GM23248 (cell line): ENCODE results near the gene PRG2.

Source experiments
- EZH2 ChIP-seq: fragments of 200-600 bp; sonication (generic); IDR thresholded peaks from 2 replicates; pipeline ENCODE4 v1.6.1; 2018; ENCODE audit warnings: antibody characterized with exemption, mild to moderate bottlenecking; ENCODE audit not compliant: insufficient read depth, poor library complexity, severe bottlenecking
- EZH2phosphoT487 ChIP-seq: fragments of 200-600 bp; sonication (generic); IDR thresholded peaks from 2 replicates; pipeline ENCODE4 v1.6.1; 2018; ENCODE audit warnings: antibody characterized with exemption, moderate library complexity, mild to moderate bottlenecking, low read depth; ENCODE audit not compliant: insufficient read depth

DNA sequence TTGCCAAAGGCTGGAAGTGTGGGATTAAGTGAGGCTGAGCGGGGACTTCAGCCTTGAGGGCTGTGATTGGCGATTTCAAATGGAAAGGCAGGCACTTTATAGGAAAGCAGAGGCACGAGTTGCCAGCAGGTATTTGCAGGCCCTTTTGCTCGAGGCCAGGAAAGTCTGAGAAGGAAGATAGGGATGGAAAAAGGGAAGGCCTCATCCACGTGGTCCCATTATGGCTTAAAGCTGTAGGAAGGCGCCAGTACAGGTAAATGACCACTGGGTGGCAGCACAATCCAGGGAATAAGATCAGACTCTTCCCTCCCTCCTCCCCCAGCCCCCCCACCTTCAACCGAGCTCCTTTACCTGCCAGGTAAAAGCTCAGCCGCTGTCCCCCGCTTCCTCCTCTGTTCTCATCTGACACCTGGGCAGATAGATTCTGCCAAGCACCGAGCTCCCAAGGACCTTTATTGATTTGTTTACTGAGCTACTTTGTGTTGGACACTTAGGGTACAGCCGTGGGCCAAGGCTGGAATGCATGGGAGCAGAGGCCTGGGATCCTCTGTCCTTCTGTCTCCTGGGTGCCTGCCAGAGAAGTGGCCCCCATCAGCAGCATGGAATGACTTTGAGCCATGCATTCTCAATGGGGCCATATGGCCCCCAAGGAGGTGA, 44.8 kb downstream of the PRG2 start:
- TF ChIP-seq EZH2: no peak
- TF ChIP-seq EZH2phosphoT487: no peak
